ENCODE measurements around the gene TMPRSS13. TPM values are rescaled to one million over a fixed set of nuclear protein-coding genes. Genes with fewer than 3 reads are reported as not detected.

Gene TMPRSS13
- total and polyA plus RNA-seq, 2 of the 13 experiments (the other 11 are each of a cell fraction or from before 2014, with no cell fraction given): not detected

GRCh38 chr11:117913736-117914397, 15.3 kb downstream of the TMPRSS13 start:
- H3K4me3 ChIP-seq (replicated peaks in 1 of 3; ENCODE audit: insufficient read depth in 1 of 3, low read depth in 2 of 3, low read length in 3 of 3): no peak overlapping the region
- intact Hi-C loops (cut with micrococcal nuclease; ENCODE audit: unreplicated experiment) (no loop called here), in situ Hi-C loops (cut with HindIII; ENCODE audit: extremely low pct_ligation_motif_present, low pct_unique_long_range_greater_than_20kb) (no loop called here)
- H3K27me3 ChIP-seq (ENCODE audit: control insufficient read depth in 1 of 2, insufficient read depth in 2 of 2, low read length in 2 of 2): peaks cover 3 to 70% of the 10 kb centered on the region in 2 experiments
- CTCF ChIA-PET (ENCODE audit: low intra/inter-chr PET ratio, low total read pairs): no interaction called here
- ATAC-seq: no peak
- DNase-seq (ENCODE audit: low spot score): no peak
- H3K9me3 ChIP-seq (ENCODE audit: low read length): no peaks in the 10 kb centered on the region
- H2AFZ ChIP-seq (ENCODE audit: low read length): no peak overlapping the region
- H3K36me3 ChIP-seq (replicated peaks in 1 of 2; ENCODE audit: control insufficient read depth in 1 of 2, insufficient read depth in 2 of 2, low read length in 2 of 2): no peaks in the 10 kb centered on the region
- no TSS peak for BruUV-seq (replicated peaks)
- H3K27ac ChIP-seq (ENCODE audit: extremely low read length, insufficient read depth, low read length): no peak overlapping the region
- H3K9ac ChIP-seq (ENCODE audit: insufficient read depth, low read depth, low read length): no peak overlapping the region
- POLR2A ChIA-PET: no interaction called here
- FAIRE-seq: no peak
- H3K79me2 ChIP-seq (ENCODE audit: insufficient read depth, low read length): no peaks in the 10 kb centered on the region
- H3K4me1 ChIP-seq (ENCODE audit: insufficient read depth, low read length): no peaks in the 10 kb centered on the region
- H3K4me2 ChIP-seq (ENCODE audit: low read depth, low read length): no peak overlapping the region
- WGBS (ENCODE audit: low lambda C conversion rate): 55% methylated on average over 8 of the region's 9 CpGs
- no peaks in the 10 kb centered on the region for H4K20me1 ChIP-seq (ENCODE audit: insufficient read depth, low read length)
- TF ChIP-seq ZBTB49 (CRISPR knock-in tag; IDR thresholded peaks at IDR 0.05; ENCODE audit: borderline replicate concordance) (no peak), E2F2 (CRISPR knock-in tag; IDR thresholded peaks at IDR 0.05; ENCODE audit: borderline replicate concordance) (no peak), ELK4 (CRISPR knock-in tag; IDR thresholded peaks at IDR 0.05; ENCODE audit: borderline replicate concordance) (no peak), SAP130 (CRISPR knock-in tag; IDR thresholded peaks at IDR 0.05; ENCODE audit: low read depth) (no peak), ZNF280B (CRISPR knock-in tag; IDR thresholded peaks at IDR 0.05; ENCODE audit: borderline replicate concordance) (no peak), SIX1 (CRISPR knock-in tag; IDR thresholded peaks at IDR 0.05; ENCODE audit: borderline replicate concordance) (no peak), ARID5B (CRISPR knock-in tag; IDR thresholded peaks at IDR 0.05) (no peak), MYNN (CRISPR knock-in tag; IDR thresholded peaks at IDR 0.05; ENCODE audit: low read depth) (no peak), ZBTB14 (CRISPR knock-in tag; IDR thresholded peaks at IDR 0.05) (no peak), DR1 (CRISPR knock-in tag; IDR thresholded peaks at IDR 0.05) (no peak)

All from HepG2 (cell line).